ENCODE measurements around the gene IFNB1. TPM values are rescaled to one million over a fixed set of nuclear protein-coding genes. Genes with fewer than 3 reads are reported as not detected.
A peak's percentile ranks its signal among the peaks of the same experiment; 100 is the strongest.

The IFNB1 gene
- total RNA-seq, 6 experiments from 2014 or later = not detected

GRCh38 chr9:21070906-21071305 is 6.8 kb downstream of the IFNB1 start:
- peaks cover 3% of the 10 kb centered on the region; the same call in 1 of the 2 replicates for H3K27me3 Mint-ChIP-seq (ENCODE audit: insufficient read depth)
- peak overlapping the region; percentile 77; the same call in 1 of the 2 replicates for H3K27ac Mint-ChIP-seq
- H3K4me3 Mint-ChIP-seq = peak overlapping the region; percentile 74; the same call in 1 of the 2 replicates
- TF ChIP-seq CTCF (IDR thresholded peaks at IDR 0.05) = no peak
- H3K4me1 Mint-ChIP-seq (ENCODE audit: low read depth) = peaks cover 22% of the 10 kb centered on the region
- H3K36me3 Mint-ChIP-seq (ENCODE audit: low read depth) = no peaks in the 10 kb centered on the region
- no peak for DNase-seq
- H3K9me3 Mint-ChIP-seq = no peaks in the 10 kb centered on the region

GRCh38 chr9:21070171-21070571 is 7.6 kb downstream of the IFNB1 start:
- peak; percentile 96 for DNase-seq
- peak overlapping the region; percentile 74 for H3K4me3 Mint-ChIP-seq
- no peaks in the 10 kb centered on the region for H3K36me3 Mint-ChIP-seq (ENCODE audit: low read depth)
- H3K4me1 Mint-ChIP-seq (ENCODE audit: low read depth) = peaks cover 22% of the 10 kb centered on the region
- peaks cover 3% of the 10 kb centered on the region; the same call in 1 of the 2 replicates for H3K27me3 Mint-ChIP-seq (ENCODE audit: insufficient read depth)
- peak overlapping the region; percentile 77 for H3K27ac Mint-ChIP-seq
- H3K9me3 Mint-ChIP-seq = no peaks in the 10 kb centered on the region
- TF ChIP-seq CTCF (IDR thresholded peaks at IDR 0.05) = peak; percentile 64

- no peaks in the 10 kb centered on the region for H3K36me3 Mint-ChIP-seq (ENCODE audit: low read depth)
- no peaks in the 10 kb centered on the region for H3K9me3 Mint-ChIP-seq
- peak overlapping the region; percentile 32 for H3K27ac Mint-ChIP-seq
- peak overlapping the region; percentile 18 for H3K4me3 Mint-ChIP-seq
- H3K27me3 Mint-ChIP-seq (ENCODE audit: insufficient read depth) = peaks cover 2% of the 10 kb centered on the region; the same call in 1 of the 2 replicates
- peak; percentile 62 for DNase-seq
- TF ChIP-seq CTCF (IDR thresholded peaks at IDR 0.05) = peak; percentile 29
- H3K4me1 Mint-ChIP-seq (ENCODE audit: low read depth) = peaks cover 24% of the 10 kb centered on the region
Observed at GRCh38 chr9:21060919-21061561, 16.7 kb downstream of the IFNB1 start.

- no peak overlapping the region for H3K4me3 Mint-ChIP-seq
- H3K4me1 Mint-ChIP-seq (ENCODE audit: low read depth) = peaks cover 16% of the 10 kb centered on the region
- no peaks in the 10 kb centered on the region; the same call in 1 of the 2 replicates for H3K36me3 Mint-ChIP-seq (ENCODE audit: low read depth)
- peaks cover 1% of the 10 kb centered on the region for H3K27me3 Mint-ChIP-seq (ENCODE audit: insufficient read depth)
- H3K9me3 Mint-ChIP-seq = no peaks in the 10 kb centered on the region
- no peak overlapping the region for H3K27ac Mint-ChIP-seq
- no peak for TF ChIP-seq CTCF (IDR thresholded peaks at IDR 0.05)
- peak; percentile 1 for DNase-seq
Observed at GRCh38 chr9:21056931-21057330, 20.8 kb downstream of the IFNB1 start.

- Mint-ChIP-seq H3K4me1 (ENCODE audit: low read depth) (no peaks in the 10 kb centered on the region), H3K36me3 (ENCODE audit: low read depth) (no peaks in the 10 kb centered on the region; the same call in 1 of the 2 replicates), H3K4me3 (no peak overlapping the region), H3K27ac (no peak overlapping the region), H3K9me3 (no peaks in the 10 kb centered on the region), H3K27me3 (ENCODE audit: insufficient read depth) (peaks cover 8% of the 10 kb centered on the region)
- TF ChIP-seq CTCF (IDR thresholded peaks at IDR 0.05) = no peak
- DNase-seq = no peak
Observed at GRCh38 chr9:21053851-21054250, 23.9 kb downstream of the IFNB1 start.
